NCI-H2107 treated with DMSO at 0.1 percent for 48 hours (cell line): ENCODE results near the gene BAHD1.
A peak's percentile ranks its signal among the peaks of the same experiment; 100 is the strongest.

Experiments used
- DNase-seq: peaks from one replicate; lab custom pipeline; 2025; ENCODE audit not compliant: unreplicated experiment; lab: John Stamatoyannopoulos, UW

The BAHD1 gene

GRCh38 chr15:40421246-40422157 is 19.3 kb upstream of the BAHD1 start:
- DNase-seq: peak; percentile 20

- DNase-seq: no peak
Observed at GRCh38 chr15:40424483-40425115, 16.2 kb upstream of the BAHD1 start.

- no peak for DNase-seq
Observed at GRCh38 chr15:40425681-40426080, 15.1 kb upstream of the BAHD1 start.

GRCh38 chr15:40427188-40427587 is 13.6 kb upstream of the BAHD1 start:
- no peak for DNase-seq

GRCh38 chr15:40428185-40428584 is 12.6 kb upstream of the BAHD1 start:
- no peak for DNase-seq

- no peak for DNase-seq
Observed at GRCh38 chr15:40429068-40429710, 11.6 kb upstream of the BAHD1 start.

- no peak for DNase-seq
Observed at GRCh38 chr15:40430271-40430805, 10.4 kb upstream of the BAHD1 start.

GRCh38 chr15:40435023-40435709 is 5.6 kb upstream of the BAHD1 start:
- DNase-seq: no peak

- no peak for DNase-seq
Observed at GRCh38 chr15:40435710-40436089, 5.1 kb upstream of the BAHD1 start.

- peak; percentile 2 for DNase-seq
Observed at GRCh38 chr15:40436116-40436891, 4.4 kb upstream of the BAHD1 start.

GRCh38 chr15:40436892-40437751 is 3.6 kb upstream of the BAHD1 start:
- DNase-seq: no peak

GRCh38 chr15:40437752-40438687 is 2.7 kb upstream of the BAHD1 start:
- no peak for DNase-seq

- no peak for DNase-seq
Observed at GRCh38 chr15:40438712-40439111, 2.0 kb upstream of the BAHD1 start.

- peak; percentile 5 for DNase-seq
Observed at GRCh38 chr15:40439461-40439959, 1.2 kb upstream of the BAHD1 start.

- DNase-seq: peak; percentile 7
Observed at GRCh38 chr15:40439960-40440742, 602 bp upstream of the BAHD1 start.

GRCh38 chr15:40441565-40442531 is 1.1 kb downstream of the BAHD1 start:
- no peak for DNase-seq
